Neural cell (in vitro differentiated cells): ENCODE measurements around the gene MPL.

Source experiments
- POLR2AphosphoS5 ChIP-seq: IDR thresholded peaks from 2 replicates; pipeline ENCODE4 v1.6.1; 2012
- TF ChIP-seq, protein P1 (sequence below): fragments of 450-650 bp; IDR thresholded peaks from 2 replicates; pipeline ENCODE4 v1.5.1; 2014; ENCODE audit warnings: antibody characterized with exemption, mild to moderate bottlenecking, moderate library complexity; ENCODE audit not compliant: poor library complexity, severe bottlenecking

DNA sequence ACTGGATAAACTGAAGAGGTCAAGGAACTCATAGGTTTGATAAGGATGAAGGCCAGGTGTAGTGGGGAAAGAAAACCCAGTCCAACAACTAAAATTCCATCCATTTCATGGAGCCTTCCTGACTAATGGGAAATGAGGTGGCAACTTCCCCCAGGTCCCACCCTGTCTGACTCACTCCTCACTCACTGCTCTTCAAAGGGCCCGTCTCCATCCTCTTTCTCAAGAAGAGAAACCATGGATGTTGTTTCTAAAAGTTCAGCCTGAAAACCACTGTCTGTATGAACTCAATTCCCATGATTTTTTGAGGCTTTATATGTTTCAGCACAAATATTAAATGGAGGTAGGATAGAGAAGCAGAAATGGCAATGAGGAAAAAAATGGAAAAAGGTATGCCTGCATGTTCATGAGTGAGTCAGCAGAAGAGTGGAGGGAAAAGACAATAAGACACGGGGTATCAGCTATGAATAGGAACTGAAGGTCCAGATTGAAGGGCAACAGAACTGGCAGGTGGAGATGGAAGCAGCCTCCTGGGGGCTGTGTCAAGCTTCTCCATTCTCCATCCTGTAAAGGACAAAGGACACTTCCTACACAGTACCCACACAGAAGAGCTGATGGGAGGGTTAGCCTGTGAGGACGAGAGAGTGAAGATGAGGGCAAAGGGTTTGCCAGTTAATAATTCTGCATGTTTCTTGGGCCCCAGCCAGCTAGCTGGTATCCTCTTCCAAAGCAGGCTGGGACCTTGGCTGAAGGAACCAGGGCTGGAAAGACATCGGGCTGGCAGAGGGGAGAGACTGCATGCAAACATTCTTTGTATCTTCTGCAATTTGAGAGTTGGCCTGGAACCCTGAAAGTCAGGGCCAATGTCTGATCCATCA lies 35.7 kb downstream of the MPL start:
- TF ChIP-seq, protein P1, sequence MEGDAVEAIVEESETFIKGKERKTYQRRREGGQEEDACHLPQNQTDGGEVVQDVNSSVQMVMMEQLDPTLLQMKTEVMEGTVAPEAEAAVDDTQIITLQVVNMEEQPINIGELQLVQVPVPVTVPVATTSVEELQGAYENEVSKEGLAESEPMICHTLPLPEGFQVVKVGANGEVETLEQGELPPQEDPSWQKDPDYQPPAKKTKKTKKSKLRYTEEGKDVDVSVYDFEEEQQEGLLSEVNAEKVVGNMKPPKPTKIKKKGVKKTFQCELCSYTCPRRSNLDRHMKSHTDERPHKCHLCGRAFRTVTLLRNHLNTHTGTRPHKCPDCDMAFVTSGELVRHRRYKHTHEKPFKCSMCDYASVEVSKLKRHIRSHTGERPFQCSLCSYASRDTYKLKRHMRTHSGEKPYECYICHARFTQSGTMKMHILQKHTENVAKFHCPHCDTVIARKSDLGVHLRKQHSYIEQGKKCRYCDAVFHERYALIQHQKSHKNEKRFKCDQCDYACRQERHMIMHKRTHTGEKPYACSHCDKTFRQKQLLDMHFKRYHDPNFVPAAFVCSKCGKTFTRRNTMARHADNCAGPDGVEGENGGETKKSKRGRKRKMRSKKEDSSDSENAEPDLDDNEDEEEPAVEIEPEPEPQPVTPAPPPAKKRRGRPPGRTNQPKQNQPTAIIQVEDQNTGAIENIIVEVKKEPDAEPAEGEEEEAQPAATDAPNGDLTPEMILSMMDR: no peak
- TF ChIP-seq POLR2AphosphoS5: no peak
